ENCODE measurements around the gene ISOC2. TPM values are rescaled to one million over a fixed set of nuclear protein-coding genes. Genes with fewer than 3 reads are reported as not detected.
A peak's percentile ranks its signal among the peaks of the same experiment; 100 is the strongest.

The ISOC2 gene
- total RNA-seq, 1 experiment from 2014 or later = 72.2 TPM

DNA sequence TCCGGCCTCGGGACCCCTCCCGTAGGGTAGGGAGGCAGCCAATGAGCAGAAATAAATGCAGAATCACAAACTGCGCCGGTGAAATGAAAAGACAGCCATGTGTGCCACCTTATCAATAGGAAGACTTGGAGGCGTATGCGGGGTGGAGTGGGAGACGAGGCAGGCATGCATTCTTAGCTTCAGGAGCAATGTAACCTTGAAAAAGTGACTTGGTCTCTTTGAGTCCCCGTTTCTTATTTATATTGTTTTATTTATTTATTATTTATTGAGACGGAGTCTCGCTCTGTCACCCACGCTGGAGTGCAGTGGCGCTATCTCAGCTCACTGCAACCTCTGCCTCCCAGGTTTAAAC lies 42.8 kb upstream of the ISOC2 start:
- H2BK5ac ChIP-seq (ENCODE audit: insufficient read length, low read length) = no peak overlapping the region
- H3K27me3 ChIP-seq (ENCODE audit: insufficient read depth, low read length) = peaks cover 5% of the 10 kb centered on the region
- no peaks in the 10 kb centered on the region for H3K4me1 ChIP-seq (ENCODE audit: insufficient read depth, low read length)
- no peak overlapping the region for H3K56ac ChIP-seq (ENCODE audit: insufficient read length, low read depth, low read length)
- H2BK15ac ChIP-seq (ENCODE audit: low read depth, low read length) = no peak overlapping the region
- H4K8ac ChIP-seq (replicated peaks; ENCODE audit: insufficient read length, low read depth, low read length) = no peak overlapping the region
- no peak overlapping the region for H2BK12ac ChIP-seq (ENCODE audit: insufficient read length, low read depth, low read length)
- no peak overlapping the region for H4K5ac ChIP-seq (ENCODE audit: insufficient read length, low read depth, low read length)
- no peak overlapping the region for H3T11ph ChIP-seq (ENCODE audit: low read length)
- H2AK5ac ChIP-seq (ENCODE audit: insufficient read length, low read length) = no peak overlapping the region
- no peak overlapping the region for H2BK120ac ChIP-seq (ENCODE audit: low read depth, low read length, poor library complexity, severe bottlenecking)
- no CpG with 5 or more reads among the region's 13 CpGs for WGBS (ENCODE audit: extremely low coverage, insufficient read length, low lambda C conversion rate)
- no peaks in the 10 kb centered on the region for H4K20me1 ChIP-seq (ENCODE audit: control insufficient read depth, insufficient read depth, insufficient read length)
- no peaks in the 10 kb centered on the region for H3K79me2 ChIP-seq (ENCODE audit: insufficient read depth, low read length)
- Mint-ChIP-seq H3K27ac (no peak overlapping the region), H3K4me3 (no peak overlapping the region; a peak in 1 of 5 replicates), H3K4me1 (0 out of 4 replicates have a peak, but pooled peaks cover 0 to 2% of the 10 kb centered on the region in 2 experiments), H3K36me3 (ENCODE audit: insufficient read depth in 1 of 3, low read depth in 3 of 3) (peaks cover 3 to 8% (median 7%) of the 10 kb centered on the region in 3 experiments), H3K27me3 (ENCODE audit: low read depth) (peaks cover 68% of the 10 kb centered on the region), H3K9me3 (peaks cover 11 to 19% of the 10 kb centered on the region in 2 experiments)
- H3K23ac ChIP-seq (ENCODE audit: insufficient read length, low read depth, low read length) = no peak overlapping the region
- no peak overlapping the region for H3K18ac ChIP-seq (ENCODE audit: insufficient read length, low read depth, low read length)
- no peak overlapping the region for H3K4ac ChIP-seq (ENCODE audit: low read depth, low read length)
- no peak; the same call in 2 of the 3 replicates for TF ChIP-seq CTCF (conservative IDR thresholded peaks at IDR 0.05)
- no peak for DNase-seq
- no peak overlapping the region for H3K9ac ChIP-seq (ENCODE audit: extremely low read depth, insufficient read length, low read length)
- H4K91ac ChIP-seq (ENCODE audit: insufficient read length, low read depth, low read length) = no peak overlapping the region
- no peaks in the 10 kb centered on the region for H3K23me2 ChIP-seq (ENCODE audit: insufficient read length, low read depth, low read length, poor library complexity, severe bottlenecking)
- no peak overlapping the region for H2BK20ac ChIP-seq (ENCODE audit: low read depth, low read length, poor library complexity, severe bottlenecking)
- H2AFZ ChIP-seq (ENCODE audit: low read length) = no peak overlapping the region
- peak overlapping the region; percentile 0 for H3K4me2 ChIP-seq (ENCODE audit: insufficient read depth, insufficient read length, low read length)
- H3K14ac ChIP-seq (ENCODE audit: insufficient read depth, low read length) = no peak overlapping the region
- no peaks in the 10 kb centered on the region for H3K9me3 ChIP-seq (ENCODE audit: control insufficient read depth, low read depth, low read length)
- H3K27ac ChIP-seq (ENCODE audit: insufficient read length, low read depth, low read length) = no peak overlapping the region
- H3K79me1 ChIP-seq (ENCODE audit: insufficient read depth, low read depth, low read length, poor library complexity, severe bottlenecking) = no peaks in the 10 kb centered on the region

Data from H9 (cell line).